ENCODE measurements around the gene CFAP221. TPM values are rescaled to one million over a fixed set of nuclear protein-coding genes. Genes with fewer than 3 reads are reported as not detected.

CFAP221 gene
- total and polyA plus RNA-seq, 4 experiments from 2014 or later, result not detected

DNA sequence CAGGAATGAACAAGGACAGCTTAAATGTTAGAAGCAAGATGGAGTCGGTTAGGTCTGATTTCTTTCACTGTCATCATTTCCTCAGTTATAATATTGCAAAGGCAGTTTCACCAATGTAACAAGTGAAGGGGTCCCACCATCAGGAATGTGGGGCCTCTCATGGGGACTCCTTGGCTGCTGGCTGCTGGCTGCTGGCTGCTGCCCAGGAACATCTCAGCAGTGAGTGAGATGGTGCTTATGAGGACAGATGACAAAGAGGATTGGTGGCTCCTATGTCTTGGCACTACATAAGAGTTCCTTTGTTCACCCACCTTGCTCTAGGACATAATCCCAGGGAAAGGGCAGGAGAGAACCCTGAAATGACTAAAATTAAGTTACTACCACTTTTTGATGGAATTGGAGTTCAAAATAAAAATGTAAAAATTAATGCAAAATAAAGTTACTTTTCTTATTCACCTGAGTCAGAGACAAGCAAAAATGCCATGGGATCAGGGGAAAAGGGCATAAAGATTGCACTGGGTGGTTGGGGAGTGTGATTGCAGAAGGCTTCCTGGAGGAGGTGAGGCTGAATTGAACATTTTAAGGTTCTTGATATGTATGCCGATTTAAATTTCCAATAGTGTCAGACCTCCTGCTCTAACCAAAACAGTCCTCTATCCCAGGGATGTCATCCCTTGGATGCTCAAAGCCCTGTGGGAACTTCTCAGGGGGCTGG lies 158.1 kb downstream of the CFAP221 start:
- intact Hi-C loops (cut with micrococcal nuclease), result loop anchor here (1.0 to 2.0 kb wide), 3 partner anchors 121 to 978 kb away; no protein-coding TSS in a partner anchor
- POLR2A ChIA-PET (ENCODE audit: partially characterized antibody), result interaction anchor here (1.2 to 2.1 kb wide), 2 partner anchors 23 to 473 kb away, joined by 4 to 6 read pairs; partner anchors contain the start of gene TMEM177
- H3K27me3 Mint-ChIP-seq, result peaks cover 0 to 3% of the 10 kb centered on the region in 2 donors

DNA sequence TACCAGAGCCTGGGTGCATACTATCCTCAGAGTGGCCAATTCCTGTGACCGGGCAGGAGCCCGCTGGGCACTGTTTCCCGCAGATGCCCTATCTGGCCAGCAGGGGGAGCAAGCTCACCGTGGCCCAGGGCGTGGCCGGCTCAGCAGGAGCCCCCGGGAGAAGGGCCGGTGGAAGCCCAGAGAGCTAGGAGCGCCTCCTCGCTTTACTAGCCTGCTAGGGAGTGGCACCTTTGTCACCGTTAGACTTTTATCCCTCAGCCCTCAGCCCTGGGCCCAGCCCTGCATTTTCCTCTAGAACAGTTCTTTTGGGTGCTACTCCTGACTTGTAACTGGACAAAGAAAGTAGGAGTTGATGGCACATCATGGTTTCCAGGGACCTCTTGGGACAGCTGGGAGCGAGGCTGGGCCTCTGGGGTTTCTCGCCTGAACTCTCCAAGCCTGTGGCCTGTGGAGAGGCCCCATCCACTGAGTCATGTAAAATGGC lies 158.7 kb downstream of the CFAP221 start:
- intact Hi-C loops (cut with micrococcal nuclease), result loop anchor here (1.0 to 2.0 kb wide), 5 partner anchors 120 to 978 kb away; no protein-coding TSS in a partner anchor
- no peaks in the 10 kb centered on the region for H3K27me3 ChIP-seq (ENCODE audit: insufficient read depth, low read length)
- H3K9me3 ChIP-seq (ENCODE audit: control insufficient read depth in 1 of 2, low read length in 2 of 2), result no peaks in the 10 kb centered on the region
- Mint-ChIP-seq H3K27me3 (no peaks in the 10 kb centered on the region), H3K9me3 (peaks cover 0 to 2% (median 0%) of the 10 kb centered on the region in 8 donors), H3K36me3 (peaks cover 0 to 16% of the 10 kb centered on the region in 2 donors), H3K27ac (peak overlapping the region in 2 of 7 donors; percentile 22 to 64), H3K4me3 (peak overlapping the region in 2 of 8 donors; percentile 15 to 20), H3K4me1 (peaks cover 1 to 23% (median 13%) of the 10 kb centered on the region in 4 donors)
- no peak overlapping the region for H3K27ac ChIP-seq (ENCODE audit: low read depth, low read length)
- H3K4me1 ChIP-seq (ENCODE audit: insufficient read depth, low read length), result peaks cover 20% of the 10 kb centered on the region
- ChIA-PET POLR2A (ENCODE audit: partially characterized antibody) (interaction anchor here (0.6 to 2.1 kb wide), 3 partner anchors 16 to 473 kb away, joined by 3 to 6 read pairs (median 3); partner anchors contain the start of gene TMEM177), CTCF (ENCODE audit: partially characterized antibody) (interaction anchor here (0.6 to 5.1 kb wide), 23 partner anchors 9 to 978 kb away, joined by 3 to 84 read pairs (median 3); no protein-coding TSS in a partner anchor)
- DNase-seq, result peak in 4 of 5 donors; percentile 55 to 69 (median 60)
- H3K4me3 ChIP-seq (ENCODE audit: low read length in 2 of 2), result no peak overlapping the region
- H3K36me3 ChIP-seq (ENCODE audit: insufficient read depth, low read length), result no peaks in the 10 kb centered on the region

More for the DNA sequence above, 158.1 kb downstream of the CFAP221 start:
- Histone ChIP-seq H3K4me1 (ENCODE audit: insufficient read depth, low read length) (peaks cover 26% of the 10 kb centered on the region), H3K4me3 (ENCODE audit: low read length in 2 of 2) (no peak overlapping the region), H3K9me3 (ENCODE audit: control insufficient read depth in 1 of 2, low read length in 2 of 2) (no peaks in the 10 kb centered on the region), H3K27ac (ENCODE audit: low read depth, low read length) (no peak overlapping the region), H3K27me3 (ENCODE audit: insufficient read depth, low read length) (no peaks in the 10 kb centered on the region), H3K36me3 (ENCODE audit: insufficient read depth, low read length) (no peaks in the 10 kb centered on the region)
- CTCF ChIA-PET (ENCODE audit: partially characterized antibody), result interaction anchor here (0.7 to 5.1 kb wide), 18 partner anchors 9 to 979 kb away, joined by 3 to 84 read pairs (median 4); no protein-coding TSS in a partner anchor
- Mint-ChIP-seq H3K27ac (peak overlapping the region in 2 of 7 donors; percentile 13 to 22), H3K4me1 (peaks cover 5 to 27% (median 18%) of the 10 kb centered on the region in 4 donors), H3K4me3 (peak overlapping the region in 2 of 8 donors; percentile 15 to 20), H3K9me3 (peaks cover 0 to 2% (median 0%) of the 10 kb centered on the region in 8 donors), H3K36me3 (peaks cover 0 to 14% of the 10 kb centered on the region in 2 donors)
- DNase-seq, result no peak

DNA sequence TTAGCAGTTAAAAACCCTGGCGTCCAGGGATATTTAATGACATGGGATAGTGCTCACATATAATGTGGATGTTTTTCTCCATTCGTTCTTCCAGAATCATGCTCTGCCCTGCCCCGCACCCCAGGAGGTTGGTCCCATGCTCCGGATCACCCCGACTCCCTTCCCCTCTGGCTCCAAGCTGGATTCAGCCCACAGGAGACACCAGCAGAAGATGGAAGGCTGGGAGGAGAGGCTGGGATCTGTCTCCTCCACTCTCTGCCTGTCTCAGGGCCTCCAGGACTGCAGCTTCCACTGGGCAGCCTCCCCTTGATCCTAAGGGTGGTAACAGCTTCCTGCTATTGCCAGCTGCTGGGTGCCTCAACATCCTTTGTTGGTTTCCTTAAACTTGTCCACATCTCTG lies 159.3 kb downstream of the CFAP221 start:
- H3K27ac Mint-ChIP-seq, result peak overlapping the region; percentile 31 to 92 (median 75)
- H3K36me3 ChIP-seq (ENCODE audit: insufficient read depth, low read length), result no peaks in the 10 kb centered on the region
- no peak overlapping the region for H3K4me3 ChIP-seq (ENCODE audit: low read length in 2 of 2)
- intact Hi-C loops (cut with micrococcal nuclease), result loop anchor here (1.0 to 2.0 kb wide), 3 partner anchors 123 to 977 kb away; no protein-coding TSS in a partner anchor
- H3K4me1 ChIP-seq (ENCODE audit: insufficient read depth, low read length), result peaks cover 18% of the 10 kb centered on the region
- H3K27ac ChIP-seq (ENCODE audit: low read depth, low read length), result no peak overlapping the region
- DNase-seq, result no peak
- peaks cover 0 to 18% of the 10 kb centered on the region in 2 donors for H3K36me3 Mint-ChIP-seq
- peaks cover 0 to 2% (median 0%) of the 10 kb centered on the region in 8 donors for H3K9me3 Mint-ChIP-seq
- POLR2A ChIA-PET (ENCODE audit: partially characterized antibody), result interaction anchor here (0.6 to 2.1 kb wide), 3 partner anchors 15 to 473 kb away, joined by 3 to 6 read pairs (median 3); partner anchors contain the start of gene TMEM177
- peak overlapping the region in 2 of 8 donors; percentile 39 to 67 for H3K4me3 Mint-ChIP-seq
- CTCF ChIA-PET (ENCODE audit: partially characterized antibody), result interaction anchor here (0.6 to 5.1 kb wide), 25 partner anchors 8 to 623 kb away, joined by 3 to 84 read pairs (median 4); no protein-coding TSS in a partner anchor
- no peaks in the 10 kb centered on the region for H3K27me3 Mint-ChIP-seq
- no peaks in the 10 kb centered on the region for H3K27me3 ChIP-seq (ENCODE audit: insufficient read depth, low read length)
- H3K9me3 ChIP-seq (ENCODE audit: control insufficient read depth in 1 of 2, low read length in 2 of 2), result no peaks in the 10 kb centered on the region
- H3K4me1 Mint-ChIP-seq, result peaks cover 0 to 23% (median 12%) of the 10 kb centered on the region in 4 donors

DNA sequence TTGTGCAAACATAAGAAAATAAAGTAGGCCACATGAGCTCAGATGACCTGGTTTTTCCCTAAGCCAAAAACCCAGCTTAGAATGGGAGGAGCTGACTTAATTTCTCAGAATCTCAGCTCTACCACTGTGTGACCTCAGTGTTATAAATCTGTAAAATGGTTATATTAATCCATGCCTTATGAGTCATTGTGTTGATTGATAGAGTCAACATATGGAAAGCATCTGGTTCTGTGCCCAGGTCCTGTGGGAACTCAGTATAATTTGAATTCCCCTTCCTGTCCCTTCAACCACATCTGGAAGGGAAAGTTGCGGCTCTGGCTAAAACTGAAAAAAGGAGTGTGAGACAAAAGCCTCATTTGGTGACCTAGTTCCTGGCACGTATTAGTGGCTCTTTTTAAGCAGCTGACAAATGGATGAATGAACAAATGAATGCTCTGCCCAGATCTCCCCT lies 160.4 kb downstream of the CFAP221 start:
- no peaks in the 10 kb centered on the region for H3K9me3 ChIP-seq (ENCODE audit: control insufficient read depth in 1 of 2, low read length in 2 of 2)
- peak overlapping the region; percentile 22 to 93 (median 86) for H3K27ac Mint-ChIP-seq
- CTCF ChIA-PET (ENCODE audit: partially characterized antibody), result interaction anchor here (0.7 to 5.1 kb wide), 14 partner anchors 9 to 621 kb away, joined by 3 to 84 read pairs (median 4); no protein-coding TSS in a partner anchor
- no peaks in the 10 kb centered on the region for H3K36me3 ChIP-seq (ENCODE audit: insufficient read depth, low read length)
- peaks cover 18% of the 10 kb centered on the region for H3K4me1 ChIP-seq (ENCODE audit: insufficient read depth, low read length)
- peak overlapping the region in 4 of 8 donors; percentile 7 to 65 (median 24) for H3K4me3 Mint-ChIP-seq
- peak overlapping the region; percentile 36 for H3K27ac ChIP-seq (ENCODE audit: low read depth, low read length)
- H3K27me3 ChIP-seq (ENCODE audit: insufficient read depth, low read length), result no peaks in the 10 kb centered on the region
- DNase-seq, result peak; percentile 28 to 57 (median 54)
- POLR2A ChIA-PET (ENCODE audit: partially characterized antibody), result interaction anchor here (1.1 kb wide), 1 partner anchor 472 kb away, joined by 4 read pairs; no protein-coding TSS in a partner anchor
- H3K4me3 ChIP-seq (ENCODE audit: low read length in 2 of 2), result no peak overlapping the region
- peaks cover 0 to 18% of the 10 kb centered on the region in 2 donors for H3K36me3 Mint-ChIP-seq
- intact Hi-C loops (cut with micrococcal nuclease), result no loop called here
- H3K4me1 Mint-ChIP-seq, result peaks cover 0 to 23% (median 12%) of the 10 kb centered on the region in 4 donors
- no peaks in the 10 kb centered on the region for H3K27me3 Mint-ChIP-seq
- peaks cover 0 to 2% (median 0%) of the 10 kb centered on the region in 8 donors for H3K9me3 Mint-ChIP-seq

DNA sequence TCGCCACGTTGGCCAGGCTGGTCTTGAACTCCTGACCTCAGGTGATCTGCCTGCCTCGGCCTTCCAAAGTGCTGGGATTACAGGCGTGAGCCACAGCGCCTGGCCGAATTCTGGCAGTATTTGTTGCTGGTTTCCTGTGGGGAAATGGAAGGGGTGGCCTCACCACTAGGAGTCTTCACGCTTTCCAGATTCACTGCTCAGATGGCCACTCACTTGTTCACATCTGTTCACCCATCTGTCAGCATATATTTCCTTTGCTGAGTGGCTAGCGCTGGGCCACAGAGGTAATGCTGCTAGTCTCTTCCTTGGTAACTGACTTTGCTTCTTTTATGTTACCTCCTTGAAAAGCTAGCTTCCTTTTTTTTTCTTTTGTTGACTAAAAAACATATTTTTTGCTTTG lies 162.0 kb downstream of the CFAP221 start:
- Mint-ChIP-seq H3K36me3 (peaks cover 0 to 18% of the 10 kb centered on the region in 2 donors), H3K27me3 (no peaks in the 10 kb centered on the region), H3K27ac (peak overlapping the region in 1 of 7 donors; percentile 19), H3K4me3 (no peak overlapping the region), H3K9me3 (peaks cover 0 to 2% (median 0%) of the 10 kb centered on the region in 8 donors), H3K4me1 (peaks cover 0 to 23% (median 12%) of the 10 kb centered on the region in 4 donors)
- intact Hi-C loops (cut with micrococcal nuclease), result no loop called here
- H3K4me3 ChIP-seq (ENCODE audit: low read length in 2 of 2), result no peak overlapping the region
- no peaks in the 10 kb centered on the region for H3K9me3 ChIP-seq (ENCODE audit: control insufficient read depth in 1 of 2, low read length in 2 of 2)
- no peak for DNase-seq
- ChIA-PET CTCF (ENCODE audit: partially characterized antibody) (interaction anchor here (1.5 to 1.9 kb wide), 2 partner anchors 18 to 119 kb away, joined by 3 to 6 read pairs; no protein-coding TSS in a partner anchor), POLR2A (ENCODE audit: partially characterized antibody) (no interaction called here)
- no peaks in the 10 kb centered on the region for H3K27me3 ChIP-seq (ENCODE audit: insufficient read depth, low read length)
- H3K4me1 ChIP-seq (ENCODE audit: insufficient read depth, low read length), result peaks cover 18% of the 10 kb centered on the region
- no peak overlapping the region for H3K27ac ChIP-seq (ENCODE audit: low read depth, low read length)
- H3K36me3 ChIP-seq (ENCODE audit: insufficient read depth, low read length), result no peaks in the 10 kb centered on the region
